Sigmoid colon (tissue), 4 donors: ENCODE data around the gene LCOR.

Source experiments
- EP300 ChIP-seq, 4 donors: sonication (generic); formaldehyde crosslinking; IDR thresholded peaks; one replicate each; pipeline ENCODE4 v1.6.1; 2017; ENCODE audit warnings: antibody characterized with exemption in 4 of 4
- POLR2A ChIP-seq, 2 donors: fragments of 450-650 bp; IDR thresholded peaks; one replicate each; pipeline ENCODE4 v1.6.1; 2016; ENCODE audit warnings: antibody characterized with exemption in 2 of 2, mild to moderate bottlenecking in 2 of 2, moderate library complexity in 2 of 2
- POLR2AphosphoS5 ChIP-seq, 4 donors: sonication (generic); formaldehyde crosslinking; IDR thresholded peaks; one replicate each; pipeline ENCODE4 v1.6.1; 2017; ENCODE audit warnings: antibody characterized with exemption in 4 of 4
- TF ChIP-seq, protein P1 (sequence below), 4 experiments: fragments of 450-650 bp in 3 of 4; fragments of 200-600 bp in 1 of 4; IDR thresholded peaks; one replicate each; pipeline ENCODE4 v1.5.1; 2016 to 2019; ENCODE audit warnings: antibody characterized with exemption in 4 of 4, mild to moderate bottlenecking in 3 of 4, moderate library complexity in 2 of 4

DNA sequence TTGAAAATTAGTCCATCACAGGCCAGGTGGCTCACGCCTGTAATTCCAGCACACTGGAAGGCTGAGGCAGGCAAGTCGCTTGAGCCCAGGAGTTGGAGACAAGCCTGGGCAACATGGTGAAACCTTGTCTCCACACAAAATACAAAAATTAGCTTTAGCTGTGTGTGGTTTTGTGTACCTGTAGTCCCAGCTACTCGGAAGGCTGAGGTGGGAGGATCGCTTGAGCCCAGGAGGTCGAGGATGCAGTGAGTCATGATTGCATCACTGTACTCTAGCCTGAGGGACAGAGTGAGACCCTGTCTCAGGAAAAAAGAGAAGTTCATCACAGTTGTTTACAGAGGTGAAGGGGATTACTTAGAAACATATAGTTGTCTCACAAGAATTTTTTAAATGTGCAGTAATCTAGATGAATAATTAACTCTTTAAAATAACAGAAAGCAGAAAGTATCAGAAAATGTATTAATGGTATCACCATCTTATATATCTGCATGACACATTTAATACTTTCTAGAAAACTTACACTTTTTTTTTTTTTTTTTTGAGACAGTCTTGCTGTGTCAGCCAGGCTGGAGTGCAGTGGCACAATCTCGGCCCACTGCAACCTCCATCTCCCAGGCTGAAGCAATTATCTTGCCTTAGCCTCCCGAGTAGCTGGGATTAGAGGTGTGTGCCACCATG lies 8.9 kb downstream of the LCOR start:
- TF ChIP-seq, protein P1, sequence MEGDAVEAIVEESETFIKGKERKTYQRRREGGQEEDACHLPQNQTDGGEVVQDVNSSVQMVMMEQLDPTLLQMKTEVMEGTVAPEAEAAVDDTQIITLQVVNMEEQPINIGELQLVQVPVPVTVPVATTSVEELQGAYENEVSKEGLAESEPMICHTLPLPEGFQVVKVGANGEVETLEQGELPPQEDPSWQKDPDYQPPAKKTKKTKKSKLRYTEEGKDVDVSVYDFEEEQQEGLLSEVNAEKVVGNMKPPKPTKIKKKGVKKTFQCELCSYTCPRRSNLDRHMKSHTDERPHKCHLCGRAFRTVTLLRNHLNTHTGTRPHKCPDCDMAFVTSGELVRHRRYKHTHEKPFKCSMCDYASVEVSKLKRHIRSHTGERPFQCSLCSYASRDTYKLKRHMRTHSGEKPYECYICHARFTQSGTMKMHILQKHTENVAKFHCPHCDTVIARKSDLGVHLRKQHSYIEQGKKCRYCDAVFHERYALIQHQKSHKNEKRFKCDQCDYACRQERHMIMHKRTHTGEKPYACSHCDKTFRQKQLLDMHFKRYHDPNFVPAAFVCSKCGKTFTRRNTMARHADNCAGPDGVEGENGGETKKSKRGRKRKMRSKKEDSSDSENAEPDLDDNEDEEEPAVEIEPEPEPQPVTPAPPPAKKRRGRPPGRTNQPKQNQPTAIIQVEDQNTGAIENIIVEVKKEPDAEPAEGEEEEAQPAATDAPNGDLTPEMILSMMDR (IDR thresholded peaks at IDR 0.05) = no peak
- no peak for TF ChIP-seq POLR2AphosphoS5 (IDR thresholded peaks at IDR 0.05)
- TF ChIP-seq POLR2A (IDR thresholded peaks at IDR 0.05) = no peak
- TF ChIP-seq EP300 (IDR thresholded peaks at IDR 0.05) = no peak
